Measurements from ENCODE around the gene SND1. TPM values are rescaled to one million over a fixed set of nuclear protein-coding genes. Genes with fewer than 3 reads are reported as not detected.
A peak's percentile ranks its signal among the peaks of the same experiment; 100 is the strongest.

Gene SND1
- total and polyA plus RNA-seq, 7 experiments from 2014 or later: 68.6 to 253 (median 137) TPM

DNA sequence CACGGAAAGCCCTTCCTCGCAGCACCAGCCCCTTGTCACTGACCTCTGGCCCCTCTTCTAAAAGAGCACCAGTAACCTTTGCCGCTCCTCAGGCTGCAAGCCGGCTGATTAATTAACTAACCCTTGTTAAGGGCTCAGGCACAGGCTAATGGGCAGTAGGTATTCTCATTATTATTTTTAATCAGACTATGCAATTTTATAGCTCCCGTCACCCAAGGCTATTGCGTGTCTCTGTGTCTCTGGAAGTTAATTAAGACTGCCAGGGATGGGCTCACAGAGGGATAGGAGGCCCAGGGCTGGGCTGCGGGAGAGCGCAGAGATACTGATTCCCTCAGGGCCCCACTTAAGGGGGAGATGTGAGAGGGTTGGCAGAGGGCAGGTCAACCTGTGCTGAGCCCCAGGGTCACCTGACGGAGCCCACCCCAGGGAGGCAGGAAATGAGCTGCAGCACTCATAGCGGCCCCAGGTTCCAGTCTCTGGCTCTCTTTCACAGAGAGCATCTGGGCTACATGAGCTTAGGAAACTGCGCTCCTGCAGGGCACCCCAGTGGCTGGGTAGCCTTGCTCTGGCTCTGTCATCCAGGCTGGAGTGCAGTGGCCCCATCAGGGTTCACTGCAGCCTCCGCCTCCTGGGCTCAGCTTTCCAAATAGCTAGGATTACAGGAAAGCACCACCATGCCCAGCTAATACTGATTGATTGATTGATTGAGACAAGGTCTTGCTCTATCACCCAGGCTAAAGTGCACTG is 471.5 kb downstream of the SND1 start:
- H3K27ac ChIP-seq (ENCODE audit: low read depth, low read length): no peak overlapping the region
- ATAC-seq: no peak
- Mint-ChIP-seq H3K27ac (peak overlapping the region in 2 of 9 donors; percentile 19 to 28), H3K4me3 (no peak overlapping the region), H3K9me3 (no peaks in the 10 kb centered on the region), H3K36me3 (no peaks in the 10 kb centered on the region), H3K4me1 (peaks cover 3 to 30% (median 9%) of the 10 kb centered on the region in 7 donors), H3K27me3 (peaks cover 0 to 29% (median 0%) of the 10 kb centered on the region in 5 donors)
- no peak for DNase-seq
- POLR2A ChIA-PET: interaction anchor here (0.7 kb wide), 1 partner anchor 12 kb away, joined by 3 read pairs; no protein-coding TSS in a partner anchor
- no peak overlapping the region for H3K4me3 ChIP-seq (ENCODE audit: low read length)
- H3K27me3 ChIP-seq (ENCODE audit: control insufficient read depth in 2 of 2, insufficient read depth in 2 of 2, low read length in 2 of 2): no peaks in the 10 kb centered on the region
- no peaks in the 10 kb centered on the region for H3K36me3 ChIP-seq (ENCODE audit: control insufficient read depth in 2 of 3, insufficient read depth in 3 of 3, low read length in 3 of 3)
- CTCF ChIA-PET: interaction anchor here (0.6 to 1.5 kb wide), 2 partner anchors 86 to 566 kb away, joined by 3 read pairs; no protein-coding TSS in a partner anchor
- no peaks in the 10 kb centered on the region for H3K9me3 ChIP-seq (ENCODE audit: control insufficient read depth in 2 of 3, low read length in 3 of 3)
- H3K4me1 ChIP-seq (ENCODE audit: control insufficient read depth in 2 of 2, insufficient read depth in 2 of 2, low read length in 2 of 2): no peaks in the 10 kb centered on the region
- intact Hi-C loops (cut with micrococcal nuclease): no loop called here

DNA sequence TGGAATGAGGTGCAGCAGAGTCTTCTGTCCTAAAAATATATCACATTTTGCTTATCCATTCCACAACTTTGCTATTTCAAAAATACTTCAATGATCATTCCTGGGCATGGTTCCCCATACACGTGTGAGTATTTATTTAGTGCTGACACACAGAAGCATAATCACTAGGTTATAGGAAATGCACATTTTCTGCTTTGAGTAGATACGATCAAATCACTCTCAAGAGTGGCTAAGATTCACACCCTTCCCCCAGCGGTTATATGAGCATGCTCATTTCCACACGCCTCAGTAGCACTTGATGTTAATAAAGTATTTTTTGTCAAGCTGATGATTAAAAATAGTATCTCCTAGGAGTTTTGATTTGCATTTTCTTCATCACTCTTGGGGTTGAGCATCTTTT is 472.8 kb downstream of the SND1 start:
- Mint-ChIP-seq H3K9me3 (no peaks in the 10 kb centered on the region), H3K27ac (no peak overlapping the region), H3K4me3 (peak overlapping the region in 4 of 10 donors; percentile 12 to 70 (median 12)), H3K4me1 (peaks cover 3 to 23% (median 8%) of the 10 kb centered on the region in 7 donors), H3K27me3 (peaks cover 0 to 31% (median 0%) of the 10 kb centered on the region in 5 donors), H3K36me3 (no peaks in the 10 kb centered on the region)
- DNase-seq: no peak
- H3K36me3 ChIP-seq (ENCODE audit: control insufficient read depth in 2 of 3, insufficient read depth in 3 of 3, low read length in 3 of 3): no peaks in the 10 kb centered on the region
- no peaks in the 10 kb centered on the region for H3K27me3 ChIP-seq (ENCODE audit: control insufficient read depth in 2 of 2, insufficient read depth in 2 of 2, low read length in 2 of 2)
- H3K9me3 ChIP-seq (ENCODE audit: control insufficient read depth in 2 of 3, low read length in 3 of 3): no peaks in the 10 kb centered on the region
- intact Hi-C loops (cut with micrococcal nuclease): no loop called here
- ChIA-PET POLR2A (no interaction called here), CTCF (interaction anchor here (1.5 kb wide), 1 partner anchor 85 kb away, joined by 3 read pairs; no protein-coding TSS in a partner anchor)
- no peaks in the 10 kb centered on the region for H3K4me1 ChIP-seq (ENCODE audit: control insufficient read depth in 2 of 2, insufficient read depth in 2 of 2, low read length in 2 of 2)
- no peak overlapping the region for H3K27ac ChIP-seq (ENCODE audit: low read depth, low read length)
- ATAC-seq: peak; percentile 36
- H3K4me3 ChIP-seq (ENCODE audit: low read length): no peak overlapping the region

DNA sequence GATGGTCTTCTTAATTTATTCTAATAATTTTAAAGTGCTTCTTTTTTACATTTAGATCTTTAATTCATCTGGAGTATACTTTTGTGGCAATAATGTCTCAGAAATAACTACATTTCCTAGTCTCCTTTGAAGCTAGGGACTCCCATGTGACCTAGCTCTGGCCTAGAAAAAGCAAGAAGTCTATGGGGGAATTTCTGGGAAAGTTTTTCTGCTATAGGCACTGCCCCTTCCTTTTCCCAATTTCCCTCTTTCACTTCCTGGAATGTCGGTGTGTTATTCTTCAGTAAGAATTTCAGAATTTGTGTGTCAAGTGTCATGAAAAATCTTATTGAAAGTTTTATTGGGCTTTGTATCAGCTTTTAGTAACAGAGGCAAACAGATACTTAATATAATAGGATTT is 473.8 kb downstream of the SND1 start:
- ChIA-PET POLR2A (no interaction called here), CTCF (interaction anchor here (0.7 kb wide), 1 partner anchor 19 kb away, joined by 5 read pairs; no protein-coding TSS in a partner anchor)
- no peaks in the 10 kb centered on the region for H3K9me3 ChIP-seq (ENCODE audit: control insufficient read depth in 2 of 3, low read length in 3 of 3)
- DNase-seq (no peak), ATAC-seq (no peak)
- H3K27ac ChIP-seq (ENCODE audit: low read depth, low read length): no peak overlapping the region
- no peaks in the 10 kb centered on the region for H3K36me3 ChIP-seq (ENCODE audit: control insufficient read depth in 2 of 3, insufficient read depth in 3 of 3, low read length in 3 of 3)
- Mint-ChIP-seq H3K27ac (no peak overlapping the region), H3K9me3 (no peaks in the 10 kb centered on the region), H3K36me3 (no peaks in the 10 kb centered on the region), H3K4me3 (no peak overlapping the region), H3K4me1 (peaks cover 3 to 23% (median 8%) of the 10 kb centered on the region in 7 donors), H3K27me3 (peaks cover 0 to 31% (median 0%) of the 10 kb centered on the region in 5 donors)
- no peaks in the 10 kb centered on the region for H3K4me1 ChIP-seq (ENCODE audit: control insufficient read depth in 2 of 2, insufficient read depth in 2 of 2, low read length in 2 of 2)
- H3K27me3 ChIP-seq (ENCODE audit: control insufficient read depth in 2 of 2, insufficient read depth in 2 of 2, low read length in 2 of 2): no peaks in the 10 kb centered on the region
- no peak overlapping the region for H3K4me3 ChIP-seq (ENCODE audit: low read length)
- intact Hi-C loops (cut with micrococcal nuclease): no loop called here

DNA sequence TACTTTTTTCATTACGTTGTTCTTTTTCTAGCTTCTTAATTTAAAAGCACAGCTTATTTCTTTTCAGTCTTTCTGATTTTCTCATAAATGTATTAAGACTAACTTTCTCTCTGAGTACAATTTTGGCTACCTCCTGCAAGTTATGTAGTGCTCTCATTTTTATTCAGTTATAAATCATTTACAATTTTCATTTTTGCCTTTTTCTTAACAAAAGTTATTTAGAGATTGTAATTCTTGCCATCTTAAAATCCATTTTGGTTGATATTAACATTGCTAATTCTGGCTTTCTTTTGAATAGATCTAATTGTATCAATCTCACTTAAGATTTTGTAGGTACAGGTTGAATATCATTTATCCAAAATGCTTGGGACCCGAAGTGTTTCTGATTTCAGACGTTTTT is 476.4 kb downstream of the SND1 start:
- ChIA-PET CTCF (no interaction called here), POLR2A (interaction anchor here (0.7 kb wide), 1 partner anchor 9 kb away, joined by 3 read pairs; no protein-coding TSS in a partner anchor)
- Mint-ChIP-seq H3K4me3 (no peak overlapping the region), H3K36me3 (no peaks in the 10 kb centered on the region), H3K4me1 (peaks cover 3 to 13% (median 8%) of the 10 kb centered on the region in 7 donors), H3K27me3 (peaks cover 0 to 26% (median under 1%) of the 10 kb centered on the region in 5 donors), H3K9me3 (no peaks in the 10 kb centered on the region), H3K27ac (no peak overlapping the region)
- DNase-seq (no peak), ATAC-seq (no peak)
- Histone ChIP-seq H3K9me3 (ENCODE audit: control insufficient read depth in 2 of 3, low read length in 3 of 3) (no peaks in the 10 kb centered on the region), H3K4me1 (ENCODE audit: control insufficient read depth in 2 of 2, insufficient read depth in 2 of 2, low read length in 2 of 2) (no peaks in the 10 kb centered on the region), H3K4me3 (ENCODE audit: low read length) (no peak overlapping the region), H3K36me3 (ENCODE audit: control insufficient read depth in 2 of 3, insufficient read depth in 3 of 3, low read length in 3 of 3) (no peaks in the 10 kb centered on the region), H3K27ac (ENCODE audit: low read depth, low read length) (no peak overlapping the region), H3K27me3 (ENCODE audit: control insufficient read depth in 2 of 2, insufficient read depth in 2 of 2, low read length in 2 of 2) (no peaks in the 10 kb centered on the region)
- intact Hi-C loops (cut with micrococcal nuclease): no loop called here

DNA sequence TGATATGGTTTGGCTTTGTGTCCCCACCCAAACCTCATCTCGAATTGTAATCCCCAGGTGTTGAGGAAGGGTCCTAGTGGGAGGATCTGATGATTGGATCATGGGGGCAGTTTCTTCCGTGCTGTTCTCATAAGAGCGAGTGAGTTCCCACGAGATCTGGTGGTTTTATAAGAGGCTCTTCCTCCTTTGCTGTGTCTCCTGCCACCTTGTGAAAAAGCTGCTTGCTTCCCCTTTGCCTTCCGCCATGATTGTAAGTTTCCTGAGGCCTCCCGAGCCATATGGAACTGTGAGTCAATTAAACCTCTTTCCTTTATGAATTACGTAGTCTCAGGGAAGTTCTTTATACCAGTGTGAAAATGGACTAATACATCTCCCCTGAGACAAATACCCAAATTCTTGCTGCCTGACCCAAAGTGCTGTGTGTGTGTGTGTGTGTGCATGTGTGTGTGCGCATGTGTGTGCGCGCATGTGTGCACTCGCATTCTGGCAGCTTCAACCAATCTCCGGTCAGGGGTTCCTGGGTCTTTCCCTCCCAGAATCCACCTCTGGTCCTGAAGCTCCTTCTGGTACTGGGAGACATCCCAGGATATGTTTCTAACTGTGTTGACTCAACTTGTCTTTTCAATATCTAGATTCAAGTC is 477.4 kb downstream of the SND1 start:
- CTCF ChIA-PET: no interaction called here
- ATAC-seq: peak; percentile 32
- H3K4me3 Mint-ChIP-seq: no peak overlapping the region

DNA sequence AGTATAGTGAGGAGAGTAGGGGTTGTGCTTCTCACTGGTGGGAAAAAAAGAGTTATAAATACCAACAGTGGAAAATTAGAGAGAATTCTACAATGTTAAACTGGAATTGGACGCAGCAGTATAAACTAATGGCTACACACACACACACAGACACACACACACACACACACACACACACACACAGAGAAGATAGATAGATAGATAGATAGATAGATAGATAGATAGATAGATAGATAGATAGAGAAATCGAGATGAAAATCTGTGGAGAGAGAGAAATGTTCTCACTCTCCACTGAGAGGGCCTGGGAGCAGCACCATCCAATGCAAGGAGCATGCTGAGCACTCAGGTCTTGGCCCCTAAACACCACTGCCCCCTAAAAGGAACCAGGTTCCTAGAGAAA is 479.1 kb downstream of the SND1 start:
- H3K27me3 ChIP-seq (ENCODE audit: control insufficient read depth in 2 of 2, insufficient read depth in 2 of 2, low read length in 2 of 2): no peaks in the 10 kb centered on the region
- Mint-ChIP-seq H3K9me3 (peaks cover 0 to 3% (median 0%) of the 10 kb centered on the region in 11 donors), H3K27me3 (peaks cover 14 to 35% (median 19%) of the 10 kb centered on the region in 5 donors), H3K4me3 (no peak overlapping the region), H3K36me3 (no peaks in the 10 kb centered on the region), H3K4me1 (peaks cover 9 to 23% (median 17%) of the 10 kb centered on the region in 7 donors), H3K27ac (no peak overlapping the region)
- H3K4me1 ChIP-seq (ENCODE audit: control insufficient read depth in 2 of 2, insufficient read depth in 2 of 2, low read length in 2 of 2): peaks cover 5 to 12% of the 10 kb centered on the region in 2 donors
- ATAC-seq (no peak), DNase-seq (no peak)
- intact Hi-C loops (cut with micrococcal nuclease): loop anchor here in 1 of 2 donors (10.0 kb wide), 1 partner anchor 546 kb away; the partner anchor contains the start of genes ARF5 and GCC1
- no peak overlapping the region for H3K4me3 ChIP-seq (ENCODE audit: low read length)
- CTCF ChIA-PET: no interaction called here
- H3K27ac ChIP-seq (ENCODE audit: low read depth, low read length): no peak overlapping the region
- no peaks in the 10 kb centered on the region for H3K9me3 ChIP-seq (ENCODE audit: control insufficient read depth in 2 of 3, low read length in 3 of 3)
- POLR2A ChIA-PET: no interaction called here
- H3K36me3 ChIP-seq (ENCODE audit: control insufficient read depth in 2 of 3, insufficient read depth in 3 of 3, low read length in 3 of 3): no peaks in the 10 kb centered on the region

More for the DNA sequence above, 477.4 kb downstream of the SND1 start:
- Histone ChIP-seq H3K27ac (ENCODE audit: low read depth, low read length) (no peak overlapping the region), H3K36me3 (ENCODE audit: control insufficient read depth in 2 of 3, insufficient read depth in 3 of 3, low read length in 3 of 3) (no peaks in the 10 kb centered on the region), H3K4me1 (ENCODE audit: control insufficient read depth in 2 of 2, insufficient read depth in 2 of 2, low read length in 2 of 2) (peaks cover 0 to under 1% of the 10 kb centered on the region in 2 donors), H3K27me3 (ENCODE audit: control insufficient read depth in 2 of 2, insufficient read depth in 2 of 2, low read length in 2 of 2) (no peaks in the 10 kb centered on the region), H3K4me3 (ENCODE audit: low read length) (no peak overlapping the region), H3K9me3 (ENCODE audit: control insufficient read depth in 2 of 3, low read length in 3 of 3) (no peaks in the 10 kb centered on the region)
- POLR2A ChIA-PET: no interaction called here
- Mint-ChIP-seq H3K27me3 (peaks cover 9 to 29% (median 10%) of the 10 kb centered on the region in 5 donors), H3K27ac (no peak overlapping the region), H3K4me1 (peaks cover 3 to 21% (median 16%) of the 10 kb centered on the region in 7 donors), H3K9me3 (no peaks in the 10 kb centered on the region), H3K36me3 (no peaks in the 10 kb centered on the region)
- intact Hi-C loops (cut with micrococcal nuclease): no loop called here
- no peak for DNase-seq
